Measurements from ENCODE around the gene ZNF607. TPM values are rescaled to one million over a fixed set of nuclear protein-coding genes. Genes with fewer than 3 reads are reported as not detected.

The ZNF607 gene
- total RNA-seq, 1 donor from 2014 or later = 2.3 TPM

GRCh38 chr19:37654629-37655300 is 64.8 kb downstream of the ZNF607 start:
- intact Hi-C loops (cut with micrococcal nuclease) = loop anchor here (1.0 to 2.0 kb wide), 4 partner anchors 60 to 283 kb away; partner anchors contain the start of genes ZNF527, ZNF540, ZNF569 and ZNF571

GRCh38 chr19:37654118-37654517 is 65.4 kb downstream of the ZNF607 start:
- intact Hi-C loops (cut with micrococcal nuclease) = loop anchor here (2.0 kb wide), 1 partner anchor 187 kb away; the partner anchor contains the start of gene ZNF569

Other genes starting within 250 kb of the ZNF607 start
- gene ZNF793, start 212.8 kb downstream of the ZNF607 start, total RNA-seq = 1.0 TPM in 2 replicates
- gene ZNF571, start 125.0 kb downstream of the ZNF607 start, total RNA-seq = 1.1 and 1.2 TPM in 2 replicates
- gene ZNF540, start 124.9 kb downstream of the ZNF607 start, total RNA-seq = 0.41 and 0.64 TPM in 2 replicates
- 11.2 and 14.4 TPM in 2 replicates for gene ZFP30, start 64.3 kb downstream of the ZNF607 start, total RNA-seq
- gene ZNF573, start 59.8 kb upstream of the ZNF607 start, total RNA-seq = 4.8 TPM in 2 replicates
- not detected in 2 replicates for gene WDR87, start 186.8 kb upstream of the ZNF607 start, total RNA-seq
- 12.9 and 14.6 TPM in 2 replicates for gene SIPA1L3, start 187.4 kb upstream of the ZNF607 start, total RNA-seq

Measured in T-helper 2 cell treated with Interferon-gamma antibody and Interleukin-4, amounts not matched to agents 100 ng/mL and 5 ng/mL, for 36 hours (primary cell).